ENCODE measurements around the gene CCDC32.

Gene CCDC32

GRCh38 chr15:40511472-40512133, 53.2 kb downstream of the CCDC32 start:
- DNase-seq (ENCODE audit: low spot score), result peak; percentile 87

- DNase-seq (ENCODE audit: low spot score), result no peak
These were observed 53.8 kb downstream of the CCDC32 start for GRCh38 chr15:40511093-40511471.

GRCh38 chr15:40510201-40510600, 54.6 kb downstream of the CCDC32 start:
- no peak for DNase-seq (ENCODE audit: low spot score)

GRCh38 chr15:40508216-40508615, 56.6 kb downstream of the CCDC32 start:
- DNase-seq (ENCODE audit: low spot score), result no peak

- peak; percentile 85 for DNase-seq (ENCODE audit: low spot score)
These were observed 57.8 kb downstream of the CCDC32 start for GRCh38 chr15:40506964-40507571.

Data from AG08396 (cell line).